ENCODE results near the gene PALD1.

DNA sequence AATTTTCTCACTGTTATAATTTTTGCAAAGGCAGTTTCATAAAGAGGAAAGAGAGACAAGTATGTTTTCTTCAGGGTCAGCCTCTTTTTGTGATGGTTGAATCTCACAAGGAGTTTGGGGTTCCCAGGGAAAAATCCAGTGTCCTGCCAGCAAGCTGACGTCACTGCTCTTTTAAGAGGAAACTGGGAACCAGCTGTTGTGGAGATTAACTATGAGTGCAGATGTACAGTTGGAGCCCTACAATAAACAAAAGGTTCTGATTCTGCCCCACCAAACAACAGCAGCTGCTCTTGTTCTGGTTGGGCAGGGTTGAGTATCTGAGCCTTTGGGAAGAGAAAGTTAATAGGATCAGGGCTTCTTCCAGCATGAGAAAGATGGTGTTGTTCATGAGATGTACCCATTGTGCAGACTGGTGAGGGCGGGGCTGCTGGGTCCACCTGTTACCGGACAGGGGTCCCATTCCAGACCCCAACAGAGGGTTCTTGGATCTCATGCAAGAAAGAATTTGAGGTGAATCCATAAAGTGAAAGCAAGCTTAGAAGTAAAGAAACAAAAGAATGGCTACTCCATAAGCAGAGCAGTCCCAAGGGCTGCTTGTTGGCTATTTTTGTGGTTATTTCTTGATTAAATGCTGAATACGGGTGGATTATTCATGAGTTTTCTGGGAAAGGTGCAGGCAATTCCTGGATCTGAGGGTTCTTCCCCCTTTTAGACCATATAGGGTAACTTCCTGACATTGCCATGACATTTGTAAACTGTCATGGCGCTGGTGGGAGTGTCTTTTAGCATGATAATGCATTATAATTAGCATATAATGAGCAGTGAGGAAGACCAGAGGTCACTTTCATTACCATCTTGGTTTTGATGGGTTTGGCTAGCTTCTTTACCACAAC, 111.4 kb downstream of the PALD1 start:
- TF ChIP-seq, protein P1, sequence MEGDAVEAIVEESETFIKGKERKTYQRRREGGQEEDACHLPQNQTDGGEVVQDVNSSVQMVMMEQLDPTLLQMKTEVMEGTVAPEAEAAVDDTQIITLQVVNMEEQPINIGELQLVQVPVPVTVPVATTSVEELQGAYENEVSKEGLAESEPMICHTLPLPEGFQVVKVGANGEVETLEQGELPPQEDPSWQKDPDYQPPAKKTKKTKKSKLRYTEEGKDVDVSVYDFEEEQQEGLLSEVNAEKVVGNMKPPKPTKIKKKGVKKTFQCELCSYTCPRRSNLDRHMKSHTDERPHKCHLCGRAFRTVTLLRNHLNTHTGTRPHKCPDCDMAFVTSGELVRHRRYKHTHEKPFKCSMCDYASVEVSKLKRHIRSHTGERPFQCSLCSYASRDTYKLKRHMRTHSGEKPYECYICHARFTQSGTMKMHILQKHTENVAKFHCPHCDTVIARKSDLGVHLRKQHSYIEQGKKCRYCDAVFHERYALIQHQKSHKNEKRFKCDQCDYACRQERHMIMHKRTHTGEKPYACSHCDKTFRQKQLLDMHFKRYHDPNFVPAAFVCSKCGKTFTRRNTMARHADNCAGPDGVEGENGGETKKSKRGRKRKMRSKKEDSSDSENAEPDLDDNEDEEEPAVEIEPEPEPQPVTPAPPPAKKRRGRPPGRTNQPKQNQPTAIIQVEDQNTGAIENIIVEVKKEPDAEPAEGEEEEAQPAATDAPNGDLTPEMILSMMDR (IDR thresholded peaks at IDR 0.05) = no peak
- no peak for TF ChIP-seq POLR2A (IDR thresholded peaks at IDR 0.05)

Data from body of pancreas (tissue), 4 donors.